Measurements from ENCODE around the gene DGKD.

- no peak for TF ChIP-seq CTCF (IDR thresholded peaks at IDR 0.05)
- no peak for TF ChIP-seq POLR2A (IDR thresholded peaks at IDR 0.05)
Observed at GRCh38 chr2:233490831-233491230, 136.5 kb downstream of the DGKD start.

Measured in Peyer's patch (tissue), 4 donors.